Neural cell (in vitro differentiated cells): Measurements from ENCODE around the gene MYOD1. TPM values are rescaled to one million over a fixed set of nuclear protein-coding genes. Genes with fewer than 3 reads are reported as not detected.

ENCODE experiments used
- H2AFZ ChIP-seq: fragments of 200-600, 300-800 bp; sonication (generic), shearing (Covaris generic); 2 replicates; pipeline ENCODE4 v1.6.0; 2014; ENCODE audit warnings: low read depth, mild to moderate bottlenecking, antibody characterized with exemption, low read length, moderate library complexity
- H3F3A ChIP-seq: fragments of 200-600 bp; shearing (Covaris generic); 2 replicates; pipeline ENCODE4 v1.6.1; 2016; ENCODE audit warnings: mild to moderate bottlenecking, moderate library complexity, mixed read lengths, antibody characterized with exemption, low read length; ENCODE audit not compliant: insufficient read depth, poor library complexity, severe bottlenecking
- H3K27ac ChIP-seq: fragments of 200-600, 300-800 bp; sonication (generic), shearing (Covaris generic); 2 replicates; pipeline ENCODE4 v1.5.1; 2014; ENCODE audit warnings: mild to moderate bottlenecking, low read length, moderate library complexity
- H3K27me3 ChIP-seq: fragments of 300-800, 200-600 bp; sonication (generic), shearing (Covaris generic); 2 replicates; pipeline ENCODE4 v1.6.0; 2014; ENCODE audit warnings: mild to moderate bottlenecking, low read depth, low read length, moderate library complexity; ENCODE audit not compliant: insufficient read depth
- H3K36me3 ChIP-seq: fragments of 300-800, 200-600 bp; sonication (generic), shearing (Covaris generic); 2 replicates; pipeline ENCODE4 v1.5.1; 2014; ENCODE audit warnings: mild to moderate bottlenecking, antibody characterized with exemption, low read length, moderate library complexity; ENCODE audit not compliant: insufficient read depth
- H3K4me2 ChIP-seq: fragments of 300-800, 200-600 bp; sonication (generic), shearing (Covaris generic); 2 replicates; pipeline ENCODE4 v1.6.0; 2014; ENCODE audit warnings: mild to moderate bottlenecking, low read length
- H3K4me3 ChIP-seq: fragments of 300-800, 200-600 bp; sonication (generic), shearing (Covaris generic); 2 replicates; pipeline ENCODE4 v1.5.1; 2014; ENCODE audit warnings: mild to moderate bottlenecking, low read length, moderate library complexity
- H3K79me2 ChIP-seq: fragments of 200-600 bp; shearing (Covaris generic); replicated peaks from 2 replicates; pipeline ENCODE4 v1.6.0; 2014; ENCODE audit warnings: mild to moderate bottlenecking, low read length, moderate library complexity; ENCODE audit not compliant: insufficient read depth
- H3K9ac ChIP-seq: fragments of 300-800, 200-600 bp; sonication (generic), shearing (Covaris generic); 2 replicates; pipeline ENCODE4 v1.6.1; 2016; ENCODE audit warnings: mild to moderate bottlenecking, low read length, mixed read lengths
- H3K9me2 ChIP-seq: fragments of 200-600 bp; shearing (Covaris generic); 2 replicates; pipeline ENCODE4 v1.6.1; 2016; ENCODE audit warnings: mild to moderate bottlenecking, low read length, mixed read lengths; ENCODE audit not compliant: insufficient read depth
- H3K9me3 ChIP-seq: fragments of 200-600, 300-800 bp; sonication (generic), shearing (Covaris generic); 2 replicates; pipeline ENCODE4 v1.6.1; 2016; ENCODE audit warnings: mild to moderate bottlenecking, mixed run types, low read length, moderate library complexity, mixed read lengths
- H4K20me1 ChIP-seq: fragments of 200-600 bp; shearing (Covaris generic); 2 replicates; pipeline ENCODE4 v1.6.1; 2016; ENCODE audit warnings: mild to moderate bottlenecking, mixed run types; ENCODE audit not compliant: insufficient read depth
- CTCF ChIP-seq: fragments of 450-650 bp; IDR thresholded peaks from 2 replicates; pipeline ENCODE4 v1.5.1; 2014; ENCODE audit warnings: antibody characterized with exemption, mild to moderate bottlenecking, moderate library complexity; ENCODE audit not compliant: poor library complexity, severe bottlenecking
- EP300 ChIP-seq: fragments of 450-650 bp; conservative IDR thresholded peaks from 2 replicates; pipeline ENCODE4 v1.6.1; 2014; ENCODE audit warnings: antibody characterized with exemption, mild to moderate bottlenecking, moderate library complexity; ENCODE audit not compliant: poor library complexity, severe bottlenecking
- EZH2 ChIP-seq: fragments of 200-600, 300-800 bp; shearing (Covaris generic), sonication (generic); IDR thresholded peaks from 2 replicates; pipeline ENCODE4 v1.6.1; 2014; ENCODE audit warnings: antibody characterized with exemption, low read length, borderline replicate concordance, mild to moderate bottlenecking; ENCODE audit not compliant: insufficient read depth, poor library complexity, severe bottlenecking
- MXI1 ChIP-seq: fragments of 450-650 bp; conservative IDR thresholded peaks from 2 replicates; pipeline ENCODE4 v1.6.1; 2014; ENCODE audit warnings: antibody characterized with exemption, mild to moderate bottlenecking; ENCODE audit not compliant: poor library complexity, severe bottlenecking
- POLR2AphosphoS5 ChIP-seq: IDR thresholded peaks from 2 replicates; pipeline ENCODE4 v1.6.1; 2012
- RAD21 ChIP-seq: fragments of 450-650 bp; conservative IDR thresholded peaks from 2 replicates; pipeline ENCODE4 v1.6.1; 2014; ENCODE audit warnings: antibody characterized with exemption, mild to moderate bottlenecking, moderate library complexity
- REST ChIP-seq: IDR thresholded peaks from 2 replicates; pipeline ENCODE4 v1.6.1; 2012; ENCODE audit warnings: borderline replicate concordance
- SMC3 ChIP-seq: fragments of 450-650 bp; conservative IDR thresholded peaks from 2 replicates; pipeline ENCODE4 v1.6.1; 2014; ENCODE audit warnings: antibody characterized with exemption, mild to moderate bottlenecking, moderate library complexity; ENCODE audit not compliant: poor library complexity
- TAF1 ChIP-seq: IDR thresholded peaks from 2 replicates; pipeline ENCODE4 v1.6.1; 2012; ENCODE audit warnings: low read depth
- polyA plus RNA-seq: library from polyadenylated mRNA; depleted of rRNA; stranded (reverse); fragments of >200 nt; gene quantifications from 2 replicates; pipeline ENCODE4 v1.2.3, GENCODE V29; 2014

Gene MYOD1
- polyA plus RNA-seq, 1 donor from 2014 or later, result not detected

GRCh38 chr11:17744151-17744940, 25.0 kb downstream of the MYOD1 start:
- H2AFZ ChIP-seq, result no peak overlapping the region
- H3K36me3 ChIP-seq, result no peaks in the 10 kb centered on the region

More at GRCh38 chr11:17744151-17744940, 25.0 kb downstream of the MYOD1 start:
- Histone ChIP-seq H3K9ac (no peak overlapping the region), H3K9me2 (no peaks in the 10 kb centered on the region), H3K9me3 (no peaks in the 10 kb centered on the region), H3K4me3 (no peak overlapping the region), H3K27ac (no peak overlapping the region), H3K79me2 (peaks cover 3% of the 10 kb centered on the region), H4K20me1 (peaks cover 3% of the 10 kb centered on the region), H3K4me2 (no peak overlapping the region), H3K27me3 (no peaks in the 10 kb centered on the region), H3F3A (no peaks in the 10 kb centered on the region)
- TF ChIP-seq REST (no peak), EZH2 (no peak), MXI1 (no peak), POLR2AphosphoS5 (no peak), SMC3 (no peak), EP300 (no peak), TAF1 (no peak), CTCF (no peak), RAD21 (no peak)
